MCF 10A (cell line): ENCODE measurements around the gene KLHL15. TPM values are rescaled to one million over a fixed set of nuclear protein-coding genes. Genes with fewer than 3 reads are reported as not detected.

Source experiments
- BruUV-seq: library from RNA; stranded (reverse); fragments of 400-500 nt; replicated peaks from 2 replicates; lab custom pipeline; 2021; lab: Mats Ljungman, UMichigan
- CTCF ChIA-PET: fragments of 300-600 bp; sonication (Branson Sonifier 250); formaldehyde crosslinking; extraction: SDS; loops from one replicate; lab custom pipeline; 2021; ENCODE audit warnings: antibody characterized with exemption, inconsistent platforms; lab: Yijun Ruan, JAX
- POLR2A ChIA-PET: fragments of 300-600, 350-650 bp; sonication (Branson Sonifier 250); formaldehyde crosslinking; extraction: SDS; loops from one replicate; lab custom pipeline; 2020; ENCODE audit warnings: antibody characterized with exemption, inconsistent platforms; lab: Yijun Ruan, JAX
- DNase-seq: peaks from one replicate; pipeline ENCODE4 v3.0.0-alpha.2; 2018; ENCODE audit not compliant: unreplicated experiment
- H3K27ac Mint-ChIP-seq: one replicate; pipeline ENCODE4 v1.8.0; 2022; ENCODE audit warnings: mild to moderate bottlenecking, low read depth, mixed read lengths; ENCODE audit not compliant: unreplicated experiment
- H3K27me3 Mint-ChIP-seq: one replicate; pipeline ENCODE4 v1.8.0; 2022; ENCODE audit warnings: mixed read lengths; ENCODE audit not compliant: insufficient read depth, unreplicated experiment
- H3K36me3 Mint-ChIP-seq: one replicate; pipeline ENCODE4 v1.8.0; 2022; ENCODE audit warnings: mild to moderate bottlenecking, moderate library complexity, mixed read lengths; ENCODE audit not compliant: insufficient read depth, unreplicated experiment
- H3K4me1 Mint-ChIP-seq: one replicate; pipeline ENCODE4 v1.8.0; 2022; ENCODE audit warnings: mixed read lengths; ENCODE audit not compliant: insufficient read depth, unreplicated experiment
- H3K4me3 Mint-ChIP-seq: one replicate; pipeline ENCODE4 v1.8.0; 2022; ENCODE audit warnings: mild to moderate bottlenecking, moderate library complexity, mixed read lengths; ENCODE audit not compliant: unreplicated experiment
- H3K9me3 Mint-ChIP-seq: one replicate; pipeline ENCODE4 v1.8.0; 2022; ENCODE audit warnings: mixed read lengths; ENCODE audit not compliant: unreplicated experiment
- intact Hi-C: fragments of 100-400 bp; cut with micrococcal nuclease; formaldehyde crosslinking; loops from 2 replicates; pipeline ENCODE4 v1.14.1; 2022
- total RNA-seq: library from RNA; stranded (reverse); gene quantifications from 2 replicates; pipeline ENCODE4 v1.2.3, GENCODE V29; 2022
- TF ChIP-seq, protein P1 (sequence below): fragments of 200-600 bp; IDR thresholded peaks from one replicate; pipeline ENCODE4 v1.8.0; 2022; ENCODE audit warnings: antibody characterized with exemption, mild to moderate bottlenecking; ENCODE audit not compliant: unreplicated experiment

The KLHL15 gene
- total RNA-seq, 1 experiment from 2014 or later: 4.8 TPM

DNA sequence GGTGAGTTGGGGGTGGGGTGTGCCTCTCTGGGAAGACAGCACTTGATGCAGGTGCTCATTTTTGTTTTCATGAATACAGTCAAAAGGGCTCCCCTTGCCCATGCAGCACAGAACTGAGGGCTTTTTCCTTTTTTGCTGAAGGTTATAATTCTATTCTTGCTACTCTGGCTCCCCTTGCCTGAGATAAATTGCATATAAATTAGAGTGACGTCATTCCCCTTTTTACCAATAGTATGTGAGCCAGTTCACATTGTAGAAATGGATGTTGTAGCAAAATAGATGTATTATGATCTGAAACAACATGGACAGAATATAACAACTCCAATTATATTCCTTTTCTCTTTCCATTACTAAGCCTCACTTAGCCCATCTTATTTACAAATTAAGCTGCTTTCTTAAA, 90.8 kb downstream of the KLHL15 start:
- POLR2A ChIA-PET: no interaction called here
- no peak for DNase-seq
- no TSS peak for BruUV-seq
- intact Hi-C loops: no loop called here
- H3K4me1 Mint-ChIP-seq: no peaks in the 10 kb centered on the region
- CTCF ChIA-PET: interaction anchor here (1.1 kb wide), 1 partner anchor 13 kb away, joined by 5 read pairs; no protein-coding TSS in a partner anchor
- H3K27me3 Mint-ChIP-seq: peaks cover 61% of the 10 kb centered on the region
- TF ChIP-seq, protein P1, sequence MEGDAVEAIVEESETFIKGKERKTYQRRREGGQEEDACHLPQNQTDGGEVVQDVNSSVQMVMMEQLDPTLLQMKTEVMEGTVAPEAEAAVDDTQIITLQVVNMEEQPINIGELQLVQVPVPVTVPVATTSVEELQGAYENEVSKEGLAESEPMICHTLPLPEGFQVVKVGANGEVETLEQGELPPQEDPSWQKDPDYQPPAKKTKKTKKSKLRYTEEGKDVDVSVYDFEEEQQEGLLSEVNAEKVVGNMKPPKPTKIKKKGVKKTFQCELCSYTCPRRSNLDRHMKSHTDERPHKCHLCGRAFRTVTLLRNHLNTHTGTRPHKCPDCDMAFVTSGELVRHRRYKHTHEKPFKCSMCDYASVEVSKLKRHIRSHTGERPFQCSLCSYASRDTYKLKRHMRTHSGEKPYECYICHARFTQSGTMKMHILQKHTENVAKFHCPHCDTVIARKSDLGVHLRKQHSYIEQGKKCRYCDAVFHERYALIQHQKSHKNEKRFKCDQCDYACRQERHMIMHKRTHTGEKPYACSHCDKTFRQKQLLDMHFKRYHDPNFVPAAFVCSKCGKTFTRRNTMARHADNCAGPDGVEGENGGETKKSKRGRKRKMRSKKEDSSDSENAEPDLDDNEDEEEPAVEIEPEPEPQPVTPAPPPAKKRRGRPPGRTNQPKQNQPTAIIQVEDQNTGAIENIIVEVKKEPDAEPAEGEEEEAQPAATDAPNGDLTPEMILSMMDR: no peak
- H3K36me3 Mint-ChIP-seq: no peaks in the 10 kb centered on the region
- H3K27ac Mint-ChIP-seq: no peak overlapping the region
- no peaks in the 10 kb centered on the region for H3K9me3 Mint-ChIP-seq
- no peak overlapping the region for H3K4me3 Mint-ChIP-seq

DNA sequence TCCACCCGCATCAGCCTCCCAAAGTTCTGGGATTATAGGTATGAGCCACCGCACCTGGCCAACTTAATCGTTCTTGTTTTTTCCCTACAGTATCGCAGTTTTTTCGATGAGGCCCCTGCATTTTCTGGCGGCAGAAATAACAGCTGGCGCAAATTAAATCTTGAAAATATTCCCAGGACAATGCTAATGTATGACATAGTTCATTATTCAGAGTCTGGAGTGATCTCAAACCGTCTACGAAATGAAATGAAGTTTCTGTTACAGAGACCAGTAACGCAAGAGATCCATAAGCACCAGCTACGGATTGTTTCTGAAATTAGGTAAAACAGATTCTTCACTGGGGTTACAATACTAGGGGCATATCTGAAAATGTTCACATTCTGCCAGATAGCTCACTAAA, 91.9 kb downstream of the KLHL15 start:
- ChIA-PET CTCF (interaction anchor here (0.6 to 1.2 kb wide), 2 partner anchors 33 to 61 kb away, joined by 3 to 4 read pairs; no protein-coding TSS in a partner anchor), POLR2A (no interaction called here)
- H3K36me3 Mint-ChIP-seq: no peaks in the 10 kb centered on the region
- intact Hi-C loops: no loop called here
- BruUV-seq: no TSS peak
- no peak for DNase-seq
- no peak overlapping the region for H3K27ac Mint-ChIP-seq
- TF ChIP-seq, protein P1: no peak
- no peak overlapping the region for H3K4me3 Mint-ChIP-seq
- H3K9me3 Mint-ChIP-seq: no peaks in the 10 kb centered on the region
- H3K4me1 Mint-ChIP-seq: no peaks in the 10 kb centered on the region
- H3K27me3 Mint-ChIP-seq: peaks cover 56% of the 10 kb centered on the region

Other genes starting within 250 kb of the KLHL15 start
- gene SAT1, start 244.0 kb downstream of the KLHL15 start, total RNA-seq: 582 and 687 TPM in 2 replicates
- gene APOO, start 119.2 kb downstream of the KLHL15 start, total RNA-seq: 35.9 and 37.2 TPM in 2 replicates
- not detected in 2 replicates for gene CXorf58, start 119.2 kb downstream of the KLHL15 start, total RNA-seq
- 354 and 391 TPM in 2 replicates for gene EIF2S3, start 27.8 kb upstream of the KLHL15 start, total RNA-seq
- gene ZFX, start 122.5 kb upstream of the KLHL15 start, total RNA-seq: 69.6 and 72.3 TPM in 2 replicates